Left kidney (tissue), 2 donors: ENCODE data around the gene TENM4. TPM values are rescaled to one million over a fixed set of nuclear protein-coding genes. Genes with fewer than 3 reads are reported as not detected.

ENCODE experiments used
- DNase-seq: peaks from one replicate; pipeline ENCODE4 v3.0.0-alpha.2; 2013
- polyA plus RNA-seq: library from polyadenylated mRNA; unstranded; fragments of 120-200 nt; gene quantifications from one replicate; pipeline ENCODE4 v1.2.1, GENCODE V29; 2013; ENCODE audit not compliant: insufficient read length

The TENM4 gene
- polyA plus RNA-seq, 1 donor, result 24.5 TPM

- DNase-seq, result no peak
Observed at GRCh38 chr11:78935398-78936068, 505.3 kb downstream of the TENM4 start.

- no peak for DNase-seq
Observed at GRCh38 chr11:78933350-78933749, 507.5 kb downstream of the TENM4 start.

- DNase-seq, result no peak
Observed at GRCh38 chr11:78932757-78933156, 508.1 kb downstream of the TENM4 start.

- DNase-seq, result no peak
Observed at GRCh38 chr11:78931891-78932290, 508.9 kb downstream of the TENM4 start.

GRCh38 chr11:78930810-78931523, 509.9 kb downstream of the TENM4 start:
- DNase-seq, result no peak

GRCh38 chr11:78929906-78930220, 511.0 kb downstream of the TENM4 start:
- no peak for DNase-seq

GRCh38 chr11:78929207-78929905, 511.5 kb downstream of the TENM4 start:
- no peak for DNase-seq

- no peak for DNase-seq
Observed at GRCh38 chr11:78927511-78927910, 513.3 kb downstream of the TENM4 start.

- DNase-seq, result no peak
Observed at GRCh38 chr11:78926633-78927338, 514.0 kb downstream of the TENM4 start.

GRCh38 chr11:78925387-78925786, 515.4 kb downstream of the TENM4 start:
- DNase-seq, result no peak

GRCh38 chr11:78922859-78923625, 517.8 kb downstream of the TENM4 start:
- DNase-seq, result no peak

- DNase-seq, result no peak
Observed at GRCh38 chr11:78921509-78921908, 519.3 kb downstream of the TENM4 start.

- DNase-seq, result no peak
Observed at GRCh38 chr11:78920329-78920728, 520.5 kb downstream of the TENM4 start.

- no peak for DNase-seq
Observed at GRCh38 chr11:78916759-78917158, 524.1 kb downstream of the TENM4 start.

- no peak for DNase-seq
Observed at GRCh38 chr11:78914503-78914902, 526.3 kb downstream of the TENM4 start.

- no peak for DNase-seq
Observed at GRCh38 chr11:78912778-78913177, 528.1 kb downstream of the TENM4 start.

GRCh38 chr11:78910322-78910721, 530.5 kb downstream of the TENM4 start:
- no peak for DNase-seq

- DNase-seq, result no peak
Observed at GRCh38 chr11:78909386-78909785, 531.4 kb downstream of the TENM4 start.

- DNase-seq, result no peak
Observed at GRCh38 chr11:78907636-78908035, 533.2 kb downstream of the TENM4 start.

- no peak for DNase-seq
Observed at GRCh38 chr11:78906566-78906965, 534.3 kb downstream of the TENM4 start.

- no peak for DNase-seq
Observed at GRCh38 chr11:78905756-78906155, 535.1 kb downstream of the TENM4 start.
